GM19395 (cell line): ENCODE data around the gene MAD2L1.

Experiments used
- ATAC-seq: cut with Tn5 transposase; IDR thresholded peaks from one replicate; pipeline ENCODE4 v1.9.1; 2021; ENCODE audit warnings: mild to moderate bottlenecking, moderate library complexity; ENCODE audit not compliant: unreplicated experiment

The MAD2L1 gene

GRCh38 chr4:120059036-120059435, 7.6 kb downstream of the MAD2L1 start:
- ATAC-seq = no peak

- no peak for ATAC-seq
Observed at GRCh38 chr4:120057416-120057815, 9.2 kb downstream of the MAD2L1 start.

- no peak for ATAC-seq
Observed at GRCh38 chr4:120056246-120056645, 10.4 kb downstream of the MAD2L1 start.

- no peak for ATAC-seq
Observed at GRCh38 chr4:120055795-120056194, 10.9 kb downstream of the MAD2L1 start.

- ATAC-seq = no peak
Observed at GRCh38 chr4:120055162-120055561, 11.5 kb downstream of the MAD2L1 start.

- peak; percentile 56 for ATAC-seq
Observed at GRCh38 chr4:120053911-120054310, 12.7 kb downstream of the MAD2L1 start.

GRCh38 chr4:120052856-120053255, 13.8 kb downstream of the MAD2L1 start:
- no peak for ATAC-seq

- ATAC-seq = no peak
Observed at GRCh38 chr4:120051253-120051652, 15.4 kb downstream of the MAD2L1 start.

GRCh38 chr4:120049732-120050494, 16.7 kb downstream of the MAD2L1 start:
- peak; percentile 96 for ATAC-seq

- no peak for ATAC-seq
Observed at GRCh38 chr4:120043828-120044227, 22.8 kb downstream of the MAD2L1 start.

- no peak for ATAC-seq
Observed at GRCh38 chr4:120037411-120037810, 29.2 kb downstream of the MAD2L1 start.

- ATAC-seq = no peak
Observed at GRCh38 chr4:120034913-120035312, 31.7 kb downstream of the MAD2L1 start.

GRCh38 chr4:120026853-120027252, 39.8 kb downstream of the MAD2L1 start:
- ATAC-seq = no peak

- ATAC-seq = no peak
Observed at GRCh38 chr4:120025516-120025915, 41.1 kb downstream of the MAD2L1 start.

- no peak for ATAC-seq
Observed at GRCh38 chr4:120018786-120019185, 47.9 kb downstream of the MAD2L1 start.

GRCh38 chr4:120017939-120018692, 48.5 kb downstream of the MAD2L1 start:
- no peak for ATAC-seq

- no peak for ATAC-seq
Observed at GRCh38 chr4:120011725-120012124, 54.9 kb downstream of the MAD2L1 start.

- ATAC-seq = no peak
Observed at GRCh38 chr4:120010646-120011045, 56.0 kb downstream of the MAD2L1 start.

- ATAC-seq = no peak
Observed at GRCh38 chr4:120009731-120010130, 56.9 kb downstream of the MAD2L1 start.

GRCh38 chr4:120008957-120009356, 57.7 kb downstream of the MAD2L1 start:
- ATAC-seq = no peak

- ATAC-seq = no peak
Observed at GRCh38 chr4:120007896-120008436, 58.7 kb downstream of the MAD2L1 start.
